ENCODE results near the gene PPP1R17.

- TF ChIP-seq POLR2AphosphoS5 (IDR thresholded peaks at IDR 0.05; ENCODE audit: low read depth, low read length) (no peak), CTCF (IDR thresholded peaks at IDR 0.05) (no peak)
Observed at GRCh38 chr7:31720366-31720765, 33.4 kb downstream of the PPP1R17 start.

All from Panc1 (cell line).